Stimulated activated naive CD4-positive, alpha-beta T cell (primary cell): ENCODE results near the gene RAB11FIP5.
"Not testable (repeated sequence)": the region's sequence is repeated elsewhere in the genome, so short reads cannot be mapped to it uniquely, and the experiment has no call there.

Experiments used
- DNase-seq, 6 experiments: peaks; one replicate each; lab custom pipeline; 2025; lab: John Stamatoyannopoulos, UW

Gene RAB11FIP5

GRCh38 chr2:73069855-73070642 is 42.7 kb downstream of the RAB11FIP5 start:
- DNase-seq, result peak in 1 of 6 experiments; percentile 26

GRCh38 chr2:73069041-73069854 is 43.5 kb downstream of the RAB11FIP5 start:
- DNase-seq, result no peak

DNA sequence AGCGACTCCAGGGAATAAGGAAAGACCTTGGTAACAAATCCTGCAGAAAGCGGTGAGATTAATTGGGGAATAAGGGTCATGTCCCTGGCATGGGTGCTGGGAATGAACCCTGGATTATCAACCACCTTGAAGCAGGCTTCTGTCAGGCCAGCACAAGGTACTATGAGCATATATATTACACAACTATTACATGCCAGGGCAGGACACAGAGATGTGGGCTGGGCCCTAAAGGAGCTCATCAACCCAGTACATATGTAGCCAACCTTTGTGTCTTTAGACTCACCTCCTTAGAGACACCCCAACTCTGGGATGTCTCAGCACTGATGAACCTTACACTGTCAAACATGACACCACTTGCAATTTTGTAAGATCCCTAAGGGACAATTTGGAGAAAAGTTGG is 44.6 kb downstream of the RAB11FIP5 start:
- no peak for DNase-seq

DNA sequence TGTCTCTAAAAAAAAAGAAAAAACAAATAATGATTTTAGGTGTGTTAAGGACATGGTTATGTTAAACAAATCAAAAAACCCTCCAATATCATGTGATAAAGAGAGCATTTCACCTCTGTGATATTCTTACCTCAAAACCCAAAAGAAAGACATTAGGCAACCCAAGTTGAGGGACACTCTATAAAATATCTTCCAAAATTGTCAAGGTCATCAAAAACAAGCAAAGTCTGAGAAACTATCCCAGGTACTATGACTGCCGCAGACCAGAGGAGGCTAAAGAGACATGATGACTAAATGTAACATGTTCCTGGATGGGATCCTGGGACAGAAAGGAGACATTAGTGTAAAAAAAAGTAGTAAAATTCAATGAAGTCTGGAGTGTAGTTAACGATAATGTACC is 45.7 kb downstream of the RAB11FIP5 start:
- DNase-seq, result no peak

DNA sequence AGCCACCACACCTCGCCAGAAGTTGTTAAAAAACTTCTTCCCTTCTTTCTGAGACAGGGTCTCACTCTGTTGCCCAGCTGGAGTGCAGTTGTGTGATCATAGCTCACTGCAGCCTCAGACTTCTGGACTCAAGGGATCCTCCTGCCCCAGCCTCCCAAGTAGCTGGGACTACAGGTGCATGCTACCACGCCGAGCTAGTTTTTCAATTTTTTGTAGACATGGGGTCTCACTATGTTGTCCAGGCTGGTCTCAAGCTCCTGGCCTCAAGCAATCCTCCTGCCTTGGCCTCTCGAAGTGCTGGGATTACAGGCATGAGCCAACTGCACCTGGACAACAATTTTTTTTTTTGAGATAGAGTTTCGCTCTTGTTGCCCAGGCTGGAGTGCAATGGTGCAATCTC is 47.7 kb downstream of the RAB11FIP5 start:
- not testable (repeated sequence) for DNase-seq

- no peak for DNase-seq
Observed at GRCh38 chr2:73063909-73064875, 48.6 kb downstream of the RAB11FIP5 start.

DNA sequence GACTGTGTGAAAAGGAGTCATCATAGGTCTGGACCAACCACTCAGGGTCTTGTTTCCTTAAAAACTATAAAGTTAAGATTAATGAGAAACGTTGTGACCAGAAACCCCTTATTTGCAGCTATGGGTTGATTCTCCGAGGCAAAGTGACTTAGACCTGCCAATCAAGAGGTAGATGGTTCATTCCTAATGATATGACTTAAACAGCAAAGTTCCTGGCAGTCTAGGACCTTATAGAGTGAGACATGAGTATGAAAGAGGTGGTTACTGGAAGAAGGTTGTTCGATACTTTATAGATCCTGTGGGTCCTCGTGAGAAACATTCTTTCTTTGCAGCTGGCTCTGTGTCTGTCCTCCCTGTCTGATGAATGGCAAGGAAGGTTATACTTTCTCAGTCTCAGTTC is 49.3 kb downstream of the RAB11FIP5 start:
- no peak for DNase-seq

DNA sequence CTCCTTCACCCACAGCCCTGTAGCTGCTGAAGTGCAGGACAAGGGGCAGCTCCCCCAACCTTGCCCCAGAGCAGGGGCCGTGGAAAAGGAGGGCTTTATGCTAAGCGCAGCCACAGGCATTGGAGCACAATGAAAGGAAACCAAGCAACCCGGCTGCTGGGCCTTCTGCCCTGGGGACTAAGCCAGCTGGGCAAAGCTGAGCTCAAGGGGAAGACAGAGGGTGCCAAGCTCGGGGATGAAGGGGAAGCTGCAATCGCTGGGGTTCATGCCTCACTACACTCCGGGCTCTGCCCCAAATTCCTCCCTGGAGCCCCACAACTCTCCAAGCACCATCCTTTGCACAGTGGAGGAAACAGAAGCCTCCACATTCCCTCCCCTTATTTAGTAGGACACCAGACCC is 53.6 kb downstream of the RAB11FIP5 start:
- no peak for DNase-seq

- no peak for DNase-seq
Observed at GRCh38 chr2:73054980-73055379, 57.8 kb downstream of the RAB11FIP5 start.

GRCh38 chr2:73053316-73054114 is 59.2 kb downstream of the RAB11FIP5 start:
- no peak for DNase-seq

DNA sequence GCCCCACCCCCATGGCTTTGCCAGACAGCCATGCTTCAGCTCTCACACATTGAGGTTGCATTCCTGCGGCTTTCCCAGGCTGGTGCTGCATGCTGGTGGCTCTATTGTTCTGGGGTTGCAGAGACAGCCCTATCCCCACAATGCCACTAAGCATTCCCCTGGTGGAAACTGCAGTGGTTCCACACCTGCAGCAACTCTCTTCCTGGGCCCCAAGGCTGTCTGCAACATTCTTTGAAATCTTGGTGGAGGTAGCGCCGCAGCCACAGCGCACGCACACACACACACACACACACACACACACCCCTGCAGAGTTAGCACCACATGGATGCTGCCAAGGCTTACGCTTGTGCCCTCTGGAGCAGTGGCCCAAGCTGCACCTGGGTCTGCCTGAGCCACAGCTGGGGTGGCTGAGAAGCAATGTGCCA is 62.6 kb downstream of the RAB11FIP5 start:
- DNase-seq, result no peak

- DNase-seq, result no peak
Observed at GRCh38 chr2:73043929-73044832, 68.6 kb downstream of the RAB11FIP5 start.

DNA sequence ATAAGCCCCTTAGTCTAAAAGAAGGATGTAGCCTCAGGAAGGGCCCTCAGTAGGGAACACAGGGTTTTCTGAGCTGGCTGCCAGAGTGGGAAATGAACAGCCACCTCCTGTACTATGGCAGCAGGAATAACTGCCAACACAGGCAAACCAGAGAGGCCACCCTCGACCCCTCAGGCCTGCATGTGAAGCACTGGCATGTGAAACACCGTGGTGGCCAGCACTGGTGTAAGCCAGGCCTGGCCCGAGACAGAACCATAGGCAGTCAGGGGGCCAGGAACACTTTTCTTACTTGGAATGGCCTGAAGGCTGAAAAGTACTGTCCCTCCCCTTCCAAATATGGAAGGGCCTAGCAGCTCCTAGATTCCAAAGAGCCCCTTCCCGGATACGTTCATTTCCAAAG is 69.5 kb downstream of the RAB11FIP5 start:
- no peak for DNase-seq

GRCh38 chr2:73037947-73038585 is 74.7 kb downstream of the RAB11FIP5 start:
- DNase-seq, result no peak

DNA sequence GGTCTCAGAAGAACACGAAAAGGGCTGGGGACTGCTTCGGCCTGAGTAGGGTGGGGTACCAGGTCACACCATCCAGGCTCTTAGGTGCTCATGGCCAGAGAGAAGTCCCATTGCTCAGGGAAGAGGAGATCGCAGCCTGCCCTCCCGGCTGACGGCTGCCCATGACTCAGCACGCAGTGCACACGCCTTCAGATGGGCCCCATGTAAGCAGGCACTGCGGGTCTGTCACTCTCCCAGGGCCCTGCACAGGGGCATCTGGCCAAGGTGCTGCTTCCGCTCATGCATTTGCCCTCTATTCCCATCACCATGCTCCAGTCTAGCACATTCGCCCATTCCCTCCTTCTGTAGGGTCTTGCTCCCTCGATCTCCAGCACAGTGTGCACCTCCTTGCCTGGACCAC is 76.0 kb downstream of the RAB11FIP5 start:
- no peak for DNase-seq

DNA sequence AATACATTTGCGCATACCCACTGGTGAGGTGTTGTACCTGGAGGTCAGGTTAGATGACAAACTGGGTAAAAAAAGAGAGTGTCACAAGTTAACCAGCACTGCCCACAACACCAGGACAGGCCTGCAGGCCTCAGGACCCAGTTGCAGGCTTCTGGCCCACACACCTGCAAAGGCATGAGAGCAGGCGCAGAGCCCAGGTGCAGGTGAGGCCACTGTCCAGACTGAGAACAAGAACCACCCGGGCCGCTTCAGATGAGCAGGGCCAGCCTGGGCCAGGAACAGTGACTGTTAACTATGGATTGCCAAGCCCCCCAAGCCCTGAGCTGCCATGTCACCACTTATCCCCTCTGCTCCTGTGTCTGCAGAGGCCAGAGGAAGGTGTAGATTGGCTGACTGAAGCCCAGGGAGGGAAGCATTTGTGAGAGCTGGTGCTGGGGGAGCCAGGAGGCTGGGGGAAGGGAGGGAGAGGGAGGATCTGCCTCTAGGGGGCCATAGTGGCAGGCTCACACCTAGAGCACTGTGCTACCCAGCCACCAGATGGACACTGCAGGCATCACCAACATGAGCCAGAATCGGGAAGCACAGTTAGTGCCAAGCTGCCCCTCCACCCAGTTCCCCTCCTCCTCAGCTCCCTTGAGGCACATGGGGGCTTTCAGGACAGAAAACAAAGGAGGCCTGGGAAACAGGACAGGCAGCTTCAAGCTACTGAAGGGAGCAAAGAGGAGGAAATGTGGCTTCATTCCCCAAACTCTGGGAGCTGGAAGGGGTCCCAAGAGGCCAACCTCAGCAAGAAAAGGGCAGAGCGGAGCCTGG is 76.6 kb downstream of the RAB11FIP5 start:
- no peak for DNase-seq

- DNase-seq, result no peak
Observed at GRCh38 chr2:73034661-73035375, 77.9 kb downstream of the RAB11FIP5 start.

DNA sequence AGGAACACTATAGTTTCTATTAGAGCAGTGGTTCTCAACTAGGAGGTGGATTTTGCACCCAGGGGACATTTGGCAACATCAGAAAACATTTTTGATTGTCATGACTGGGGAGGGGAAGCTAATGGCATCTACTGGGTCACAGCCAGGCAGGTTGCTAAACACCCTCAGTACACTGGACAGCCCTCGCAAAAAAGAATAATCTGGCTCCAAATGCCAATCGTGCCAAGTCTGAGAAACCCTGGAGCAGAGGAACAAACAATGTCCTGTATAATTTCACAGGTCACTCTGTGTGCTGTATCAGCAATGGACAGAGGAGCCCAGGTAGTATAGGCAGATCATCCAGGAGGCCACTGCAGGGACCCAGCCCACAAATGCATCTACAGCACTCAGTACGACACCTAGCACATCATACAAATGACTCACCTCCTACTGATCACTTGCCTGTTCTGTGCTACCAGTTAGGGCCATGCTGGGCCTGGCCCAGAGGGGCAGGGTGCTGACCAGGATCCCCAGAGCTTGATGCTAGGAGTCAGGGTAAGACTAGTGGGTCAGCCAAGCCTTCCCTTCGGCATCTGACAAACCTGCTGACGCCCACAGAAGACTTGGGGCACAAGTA is 78.9 kb downstream of the RAB11FIP5 start:
- DNase-seq, result no peak
